ENCODE measurements around the gene GPR137.

Gene GPR137

DNA sequence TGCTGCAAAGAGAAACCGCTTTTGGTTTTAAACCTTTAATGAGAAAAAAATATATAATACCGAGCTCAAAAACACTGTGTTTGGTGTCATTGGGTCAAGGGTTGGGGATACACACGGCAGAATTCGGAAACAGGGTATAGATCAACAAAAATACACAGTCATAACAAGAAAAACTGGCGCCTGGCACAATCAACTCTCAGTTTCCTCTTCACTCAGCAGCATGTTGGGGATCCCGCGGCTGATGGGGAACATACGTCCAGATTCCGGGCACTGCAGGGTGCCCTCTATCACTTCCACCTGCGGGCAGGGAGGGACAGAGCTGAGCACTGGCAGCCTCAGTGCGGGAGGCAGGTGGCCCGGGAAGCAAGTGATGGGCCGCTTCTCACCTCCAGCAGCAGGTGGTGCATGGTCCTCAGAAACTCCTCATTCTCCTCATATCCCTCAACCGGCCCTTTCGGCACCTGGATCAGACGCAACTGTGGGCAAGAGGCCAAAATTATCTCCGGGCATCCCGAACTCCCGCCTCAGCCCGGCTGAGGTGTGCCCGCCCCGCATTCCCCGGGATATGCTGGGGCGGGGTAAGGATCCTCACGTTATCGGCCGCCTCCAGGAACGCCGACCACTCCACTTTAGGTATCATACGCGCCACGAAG lies 31.1 kb downstream of the GPR137 start (continued):
- TF ChIP-seq, protein P1, sequence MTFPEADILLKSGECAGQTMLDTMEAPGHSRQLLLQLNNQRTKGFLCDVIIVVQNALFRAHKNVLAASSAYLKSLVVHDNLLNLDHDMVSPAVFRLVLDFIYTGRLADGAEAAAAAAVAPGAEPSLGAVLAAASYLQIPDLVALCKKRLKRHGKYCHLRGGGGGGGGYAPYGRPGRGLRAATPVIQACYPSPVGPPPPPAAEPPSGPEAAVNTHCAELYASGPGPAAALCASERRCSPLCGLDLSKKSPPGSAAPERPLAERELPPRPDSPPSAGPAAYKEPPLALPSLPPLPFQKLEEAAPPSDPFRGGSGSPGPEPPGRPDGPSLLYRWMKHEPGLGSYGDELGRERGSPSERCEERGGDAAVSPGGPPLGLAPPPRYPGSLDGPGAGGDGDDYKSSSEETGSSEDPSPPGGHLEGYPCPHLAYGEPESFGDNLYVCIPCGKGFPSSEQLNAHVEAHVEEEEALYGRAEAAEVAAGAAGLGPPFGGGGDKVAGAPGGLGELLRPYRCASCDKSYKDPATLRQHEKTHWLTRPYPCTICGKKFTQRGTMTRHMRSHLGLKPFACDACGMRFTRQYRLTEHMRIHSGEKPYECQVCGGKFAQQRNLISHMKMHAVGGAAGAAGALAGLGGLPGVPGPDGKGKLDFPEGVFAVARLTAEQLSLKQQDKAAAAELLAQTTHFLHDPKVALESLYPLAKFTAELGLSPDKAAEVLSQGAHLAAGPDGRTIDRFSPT (tag by site-specific recombination; IDR thresholded peaks at IDR 0.05), result no peak
- TF ChIP-seq MEIS1 (CRISPR knock-in tag; IDR thresholded peaks at IDR 0.05; ENCODE audit: borderline replicate concordance) (no peak), ZNF629 (tag by site-specific recombination; IDR thresholded peaks at IDR 0.05) (no peak), ZBTB20 (tag by site-specific recombination; IDR thresholded peaks at IDR 0.05) (peak; percentile 89), ZNF10 (tag by site-specific recombination; IDR thresholded peaks at IDR 0.05) (peak; percentile 65), SP3 (tag by site-specific recombination; IDR thresholded peaks at IDR 0.05) (no peak; the same call in 1 of the 2 replicates), ZFHX2 (tag by site-specific recombination; conservative IDR thresholded peaks at IDR 0.05) (no peak), KLF8 (tag by site-specific recombination; IDR thresholded peaks at IDR 0.05) (0 out of 2 replicates have a peak, but pooled peaks have one; percentile 67), SCRT1 (tag by site-specific recombination; IDR thresholded peaks at IDR 0.05; ENCODE audit: borderline replicate concordance) (no peak), ZBTB8A (tag by site-specific recombination; IDR thresholded peaks at IDR 0.05) (peak; percentile 68), HOXD13 (CRISPR knock-in tag; IDR thresholded peaks at IDR 0.05; ENCODE audit: borderline replicate concordance) (no peak), OVOL3 (tag by site-specific recombination; IDR thresholded peaks at IDR 0.05) (no peak), ZNF23 (tag by site-specific recombination; IDR thresholded peaks at IDR 0.05; ENCODE audit: borderline replicate concordance) (no peak), ZNF473 (tag by site-specific recombination; IDR thresholded peaks at IDR 0.05) (no peak), KLF1 (tag by site-specific recombination; IDR thresholded peaks at IDR 0.05) (peak; percentile 15; the same call in 1 of the 2 replicates), ZFP69B (tag by site-specific recombination; IDR thresholded peaks at IDR 0.05) (no peak), ZNF585B (tag by site-specific recombination; IDR thresholded peaks at IDR 0.05) (no peak), ZNF146 (tag by site-specific recombination; IDR thresholded peaks at IDR 0.05) (no peak), ZNF239 (tag by site-specific recombination; IDR thresholded peaks at IDR 0.05) (no peak), ZFP41 (tag by site-specific recombination; IDR thresholded peaks at IDR 0.05; ENCODE audit: borderline replicate concordance) (no peak)
- TF ChIP-seq, protein P2, sequence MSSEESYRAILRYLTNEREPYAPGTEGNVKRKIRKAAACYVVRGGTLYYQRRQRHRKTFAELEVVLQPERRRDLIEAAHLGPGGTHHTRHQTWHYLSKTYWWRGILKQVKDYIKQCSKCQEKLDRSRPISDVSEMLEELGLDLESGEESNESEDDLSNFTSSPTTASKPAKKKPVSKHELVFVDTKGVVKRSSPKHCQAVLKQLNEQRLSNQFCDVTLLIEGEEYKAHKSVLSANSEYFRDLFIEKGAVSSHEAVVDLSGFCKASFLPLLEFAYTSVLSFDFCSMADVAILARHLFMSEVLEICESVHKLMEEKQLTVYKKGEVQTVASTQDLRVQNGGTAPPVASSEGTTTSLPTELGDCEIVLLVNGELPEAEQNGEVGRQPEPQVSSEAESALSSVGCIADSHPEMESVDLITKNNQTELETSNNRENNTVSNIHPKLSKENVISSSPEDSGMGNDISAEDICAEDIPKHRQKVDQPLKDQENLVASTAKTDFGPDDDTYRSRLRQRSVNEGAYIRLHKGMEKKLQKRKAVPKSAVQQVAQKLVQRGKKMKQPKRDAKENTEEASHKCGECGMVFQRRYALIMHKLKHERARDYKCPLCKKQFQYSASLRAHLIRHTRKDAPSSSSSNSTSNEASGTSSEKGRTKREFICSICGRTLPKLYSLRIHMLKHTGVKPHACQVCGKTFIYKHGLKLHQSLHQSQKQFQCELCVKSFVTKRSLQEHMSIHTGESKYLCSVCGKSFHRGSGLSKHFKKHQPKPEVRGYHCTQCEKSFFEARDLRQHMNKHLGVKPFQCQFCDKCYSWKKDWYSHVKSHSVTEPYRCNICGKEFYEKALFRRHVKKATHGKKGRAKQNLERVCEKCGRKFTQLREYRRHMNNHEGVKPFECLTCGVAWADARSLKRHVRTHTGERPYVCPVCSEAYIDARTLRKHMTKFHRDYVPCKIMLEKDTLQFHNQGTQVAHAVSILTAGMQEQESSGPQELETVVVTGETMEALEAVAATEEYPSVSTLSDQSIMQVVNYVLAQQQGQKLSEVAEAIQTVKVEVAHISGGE (tag by site-specific recombination; conservative IDR thresholded peaks at IDR 0.05; ENCODE audit: low read depth), result no peak
- TF ChIP-seq, protein P3, sequence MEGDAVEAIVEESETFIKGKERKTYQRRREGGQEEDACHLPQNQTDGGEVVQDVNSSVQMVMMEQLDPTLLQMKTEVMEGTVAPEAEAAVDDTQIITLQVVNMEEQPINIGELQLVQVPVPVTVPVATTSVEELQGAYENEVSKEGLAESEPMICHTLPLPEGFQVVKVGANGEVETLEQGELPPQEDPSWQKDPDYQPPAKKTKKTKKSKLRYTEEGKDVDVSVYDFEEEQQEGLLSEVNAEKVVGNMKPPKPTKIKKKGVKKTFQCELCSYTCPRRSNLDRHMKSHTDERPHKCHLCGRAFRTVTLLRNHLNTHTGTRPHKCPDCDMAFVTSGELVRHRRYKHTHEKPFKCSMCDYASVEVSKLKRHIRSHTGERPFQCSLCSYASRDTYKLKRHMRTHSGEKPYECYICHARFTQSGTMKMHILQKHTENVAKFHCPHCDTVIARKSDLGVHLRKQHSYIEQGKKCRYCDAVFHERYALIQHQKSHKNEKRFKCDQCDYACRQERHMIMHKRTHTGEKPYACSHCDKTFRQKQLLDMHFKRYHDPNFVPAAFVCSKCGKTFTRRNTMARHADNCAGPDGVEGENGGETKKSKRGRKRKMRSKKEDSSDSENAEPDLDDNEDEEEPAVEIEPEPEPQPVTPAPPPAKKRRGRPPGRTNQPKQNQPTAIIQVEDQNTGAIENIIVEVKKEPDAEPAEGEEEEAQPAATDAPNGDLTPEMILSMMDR (tag by site-specific recombination; IDR thresholded peaks at IDR 0.05), result 0 out of 2 replicates have a peak, but pooled peaks have one; percentile 41
